ENCODE data around the gene PATJ.

GRCh38 chr1:61873581-61873980, 131.3 kb downstream of the PATJ start:
- TF ChIP-seq, protein P1, sequence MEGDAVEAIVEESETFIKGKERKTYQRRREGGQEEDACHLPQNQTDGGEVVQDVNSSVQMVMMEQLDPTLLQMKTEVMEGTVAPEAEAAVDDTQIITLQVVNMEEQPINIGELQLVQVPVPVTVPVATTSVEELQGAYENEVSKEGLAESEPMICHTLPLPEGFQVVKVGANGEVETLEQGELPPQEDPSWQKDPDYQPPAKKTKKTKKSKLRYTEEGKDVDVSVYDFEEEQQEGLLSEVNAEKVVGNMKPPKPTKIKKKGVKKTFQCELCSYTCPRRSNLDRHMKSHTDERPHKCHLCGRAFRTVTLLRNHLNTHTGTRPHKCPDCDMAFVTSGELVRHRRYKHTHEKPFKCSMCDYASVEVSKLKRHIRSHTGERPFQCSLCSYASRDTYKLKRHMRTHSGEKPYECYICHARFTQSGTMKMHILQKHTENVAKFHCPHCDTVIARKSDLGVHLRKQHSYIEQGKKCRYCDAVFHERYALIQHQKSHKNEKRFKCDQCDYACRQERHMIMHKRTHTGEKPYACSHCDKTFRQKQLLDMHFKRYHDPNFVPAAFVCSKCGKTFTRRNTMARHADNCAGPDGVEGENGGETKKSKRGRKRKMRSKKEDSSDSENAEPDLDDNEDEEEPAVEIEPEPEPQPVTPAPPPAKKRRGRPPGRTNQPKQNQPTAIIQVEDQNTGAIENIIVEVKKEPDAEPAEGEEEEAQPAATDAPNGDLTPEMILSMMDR (IDR thresholded peaks at IDR 0.05), result no peak
- no peak for TF ChIP-seq EP300 (IDR thresholded peaks at IDR 0.05; ENCODE audit: low read depth)
- TF ChIP-seq POLR2A (IDR thresholded peaks at IDR 0.05), result no peak
- no peak for TF ChIP-seq POLR2AphosphoS5 (IDR thresholded peaks at IDR 0.05)
